Gastrocnemius medialis (tissue), 4 donors: ENCODE data around the gene ADGRB3.

Source experiments
- CTCF ChIP-seq, 5 experiments: fragments of 450-650 bp in 3 of 5; fragments of 200-600 bp in 2 of 5; sonication (generic) in 2 of 5; IDR thresholded peaks in 4 of 5; conservative IDR thresholded peaks in 1 of 5; 1 replicate in 4 of 5; 2 replicates in 1 of 5; pipeline ENCODE4 v1.5.1; 2016 to 2019; ENCODE audit warnings: antibody characterized with exemption in 5 of 5, mild to moderate bottlenecking in 3 of 5, moderate library complexity in 3 of 5
- POLR2A ChIP-seq, 2 donors: fragments of 450-650 bp; IDR thresholded peaks; one replicate each; pipeline ENCODE4 v1.6.1; 2017; ENCODE audit warnings: antibody characterized with exemption in 2 of 2, mild to moderate bottlenecking in 2 of 2, moderate library complexity in 2 of 2

- no peak for TF ChIP-seq CTCF (IDR thresholded peaks at IDR 0.05 in 4 of 5, conservative IDR thresholded peaks at IDR 0.05 in 1 of 5)
- no peak for TF ChIP-seq POLR2A (IDR thresholded peaks at IDR 0.05)
Measured at GRCh38 chr6:69162811-69163210, 527.7 kb downstream of the ADGRB3 start.
